Endothelial cell of hepatic sinusoid (primary cell): Measurements from ENCODE around the gene DIAPH3.

Source experiments
- in situ Hi-C: cut with HindIII; loops from 2 replicates; pipeline ENCODE4 v1.10.0; 2017; ENCODE audit warnings: low sequenced_read_pairs

The DIAPH3 gene

GRCh38 chr13:59738921-59739320 lies 424.8 kb downstream of the DIAPH3 start:
- in situ Hi-C loops = no loop called here

DNA sequence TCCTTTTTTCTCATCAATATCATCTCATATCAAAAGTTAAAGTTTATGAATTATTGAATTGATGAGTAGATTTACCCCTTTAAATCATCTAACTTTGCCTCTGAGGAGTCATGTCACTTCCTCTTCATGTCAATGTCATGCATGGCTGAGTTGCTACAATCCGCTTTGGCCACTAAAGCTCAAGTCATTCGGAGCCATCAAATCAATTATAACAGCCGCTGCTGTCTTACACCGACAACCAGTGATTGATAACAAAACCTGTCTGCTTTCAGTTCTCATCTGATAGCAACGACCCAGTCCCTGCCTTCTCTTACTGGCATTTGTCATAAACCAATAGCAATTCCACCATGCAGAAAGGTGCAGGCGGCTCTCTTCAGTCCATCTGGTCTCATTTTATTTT lies 429.3 kb downstream of the DIAPH3 start:
- in situ Hi-C loops = no loop called here

- in situ Hi-C loops = no loop called here
Measured at GRCh38 chr13:59733744-59734143, 430.0 kb downstream of the DIAPH3 start.

GRCh38 chr13:59730026-59730425 lies 433.7 kb downstream of the DIAPH3 start:
- in situ Hi-C loops = no loop called here

- in situ Hi-C loops = no loop called here
Measured at GRCh38 chr13:59728896-59729545, 434.7 kb downstream of the DIAPH3 start.

DNA sequence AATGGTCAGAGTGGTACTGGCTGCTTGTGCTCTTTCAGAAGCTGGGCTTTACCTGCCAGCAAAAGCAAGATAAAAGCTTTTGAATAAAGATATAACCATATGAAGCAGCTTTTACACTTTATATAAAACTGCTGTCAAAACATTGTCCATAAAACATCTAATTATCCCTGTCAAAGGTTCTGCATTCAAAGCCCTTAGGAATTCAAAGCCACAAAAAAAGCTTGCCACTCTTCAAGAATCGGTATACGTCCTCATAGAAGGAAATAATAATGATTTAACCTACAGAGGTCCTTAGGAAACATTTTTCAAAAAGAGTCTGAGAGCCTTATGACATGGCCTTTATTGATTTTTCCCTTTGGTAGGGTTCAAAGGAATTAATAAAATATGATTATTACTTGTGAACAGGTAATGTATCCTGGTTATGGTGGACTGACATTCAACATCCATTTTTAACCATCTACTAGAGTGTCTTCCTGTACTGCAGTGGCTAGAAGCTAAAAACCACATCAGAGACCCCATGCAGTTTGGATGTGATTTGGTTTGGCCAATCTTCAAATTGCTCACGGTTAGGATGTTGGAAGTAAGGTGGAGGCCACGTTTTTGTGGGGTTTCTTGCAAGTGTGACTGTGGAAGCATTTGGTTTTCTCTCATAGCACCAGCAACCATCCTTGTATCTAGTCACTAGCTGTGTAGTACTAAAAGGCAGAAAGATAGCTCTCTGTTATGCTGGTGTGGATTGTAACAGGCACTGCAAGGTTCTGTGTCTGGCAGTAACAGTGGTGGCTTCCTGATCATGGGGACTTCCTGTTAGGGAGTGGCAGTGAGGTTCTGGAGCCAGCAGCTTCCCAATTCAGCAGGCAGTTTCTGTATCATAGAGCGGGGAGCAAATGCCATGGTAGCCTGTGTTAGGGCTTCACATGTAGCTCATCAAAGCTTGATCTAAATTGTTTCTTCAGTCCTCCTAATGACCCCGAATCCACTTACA lies 441.5 kb downstream of the DIAPH3 start:
- in situ Hi-C loops = no loop called here

- in situ Hi-C loops = no loop called here
Measured at GRCh38 chr13:59715611-59716010, 448.1 kb downstream of the DIAPH3 start.

DNA sequence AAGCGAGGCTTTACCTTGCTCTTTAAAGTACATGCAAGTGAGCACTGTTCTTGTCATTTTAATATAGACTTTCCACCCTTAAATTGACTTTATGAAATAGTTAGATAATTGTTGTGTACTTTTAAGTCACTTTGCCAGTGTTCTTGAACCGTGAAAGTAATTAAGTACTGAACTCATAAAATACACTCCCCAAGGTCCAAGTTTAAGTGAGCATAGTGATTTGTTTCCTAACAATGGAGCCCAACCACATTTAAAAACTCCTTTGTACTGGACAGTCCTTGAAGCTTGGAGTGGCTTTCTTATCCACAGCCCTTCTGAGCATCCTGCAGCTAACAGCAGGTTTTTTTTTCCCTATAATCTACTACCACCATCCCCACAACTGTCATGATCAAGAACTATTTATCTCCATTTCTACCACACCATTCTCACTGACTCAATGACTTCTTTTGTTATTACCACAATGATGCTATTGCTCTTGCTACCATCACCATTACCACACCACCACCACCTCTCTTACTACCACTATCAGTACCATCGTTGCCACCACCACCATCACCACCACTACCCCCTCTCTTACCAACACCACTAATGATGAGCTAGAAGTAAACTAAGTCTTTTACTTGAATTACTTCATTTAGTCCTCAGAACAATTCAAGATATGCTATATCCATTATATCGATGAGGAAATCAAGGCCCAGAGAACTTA lies 452.6 kb downstream of the DIAPH3 start:
- in situ Hi-C loops = no loop called here

- in situ Hi-C loops = no loop called here
Measured at GRCh38 chr13:59710416-59710815, 453.3 kb downstream of the DIAPH3 start.

DNA sequence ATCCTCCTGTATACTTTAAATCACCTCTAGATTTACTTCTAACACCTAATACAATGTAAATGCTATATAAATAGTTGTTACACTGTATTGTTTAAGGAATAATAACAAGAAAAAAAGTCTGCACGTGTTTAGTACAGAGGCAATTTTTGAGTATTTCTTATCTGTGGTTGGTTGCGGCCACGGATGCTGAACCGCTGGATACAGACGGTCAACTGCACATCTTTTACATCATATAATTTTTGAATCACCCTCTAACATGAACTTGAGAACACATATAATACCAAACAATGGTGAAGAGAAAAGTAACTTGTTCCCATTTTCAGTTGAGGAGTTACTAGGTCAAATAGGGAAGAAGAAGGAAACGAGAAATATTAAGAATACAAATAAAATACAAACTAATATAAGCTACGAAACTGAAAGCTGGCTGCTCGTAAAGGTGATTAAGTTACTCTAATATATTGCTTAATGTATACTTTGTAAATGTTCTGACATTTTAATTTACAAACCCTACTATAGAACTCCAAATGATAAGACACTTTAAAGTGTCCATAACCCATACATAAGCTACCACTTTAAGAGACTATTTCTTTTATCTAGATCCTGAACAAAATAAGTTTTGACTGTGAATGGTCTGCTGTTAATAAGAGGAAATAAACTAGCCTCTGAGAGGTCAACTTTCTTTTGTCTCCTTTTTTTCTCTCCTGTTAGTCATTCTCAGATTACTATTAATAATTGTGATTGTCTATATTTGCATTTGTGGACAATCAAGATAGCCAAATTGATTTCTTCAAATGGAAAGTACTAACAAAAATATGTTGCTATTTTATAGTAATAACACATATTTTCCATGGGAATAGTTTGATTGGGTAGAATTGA lies 457.4 kb downstream of the DIAPH3 start:
- in situ Hi-C loops = no loop called here

DNA sequence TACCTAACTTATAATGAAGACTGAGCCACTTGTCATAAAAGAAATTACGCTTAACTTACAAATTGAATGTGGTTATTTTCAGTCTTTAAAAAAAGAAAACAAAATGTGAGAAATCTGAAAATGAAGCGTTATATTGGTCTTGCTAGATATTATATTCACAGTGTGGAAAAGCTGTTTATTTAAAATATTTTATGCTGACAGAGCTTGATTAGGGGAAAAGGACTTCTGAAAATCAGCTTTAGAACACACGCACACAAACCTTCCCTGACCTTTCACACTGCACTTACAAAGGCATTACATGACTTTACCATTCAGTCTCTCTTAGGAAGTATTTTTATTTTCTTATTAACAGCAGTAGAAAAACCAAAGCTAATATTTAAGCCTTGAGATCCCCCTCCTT lies 461.5 kb downstream of the DIAPH3 start:
- in situ Hi-C loops = no loop called here

GRCh38 chr13:59701261-59701660 lies 462.5 kb downstream of the DIAPH3 start:
- in situ Hi-C loops = no loop called here

- in situ Hi-C loops = no loop called here
Measured at GRCh38 chr13:59700281-59700680, 463.4 kb downstream of the DIAPH3 start.

DNA sequence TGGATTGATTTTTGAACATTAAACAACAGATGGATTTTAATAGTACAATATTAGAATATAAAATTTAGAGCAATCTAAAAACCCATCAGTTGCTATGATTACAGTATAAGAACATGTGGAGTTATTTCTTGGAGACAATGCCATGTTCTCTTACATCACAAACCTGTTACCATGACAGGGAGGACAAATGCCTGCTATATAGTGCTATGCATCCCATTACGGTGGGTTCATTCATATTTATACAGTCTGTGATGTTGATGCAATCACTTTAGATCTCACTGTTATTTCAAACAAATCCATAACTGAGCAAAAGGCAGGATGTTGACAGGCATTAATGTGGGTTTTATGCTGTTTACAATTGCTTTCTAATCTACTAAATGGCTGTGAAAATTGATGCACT lies 467.5 kb downstream of the DIAPH3 start:
- in situ Hi-C loops = no loop called here

DNA sequence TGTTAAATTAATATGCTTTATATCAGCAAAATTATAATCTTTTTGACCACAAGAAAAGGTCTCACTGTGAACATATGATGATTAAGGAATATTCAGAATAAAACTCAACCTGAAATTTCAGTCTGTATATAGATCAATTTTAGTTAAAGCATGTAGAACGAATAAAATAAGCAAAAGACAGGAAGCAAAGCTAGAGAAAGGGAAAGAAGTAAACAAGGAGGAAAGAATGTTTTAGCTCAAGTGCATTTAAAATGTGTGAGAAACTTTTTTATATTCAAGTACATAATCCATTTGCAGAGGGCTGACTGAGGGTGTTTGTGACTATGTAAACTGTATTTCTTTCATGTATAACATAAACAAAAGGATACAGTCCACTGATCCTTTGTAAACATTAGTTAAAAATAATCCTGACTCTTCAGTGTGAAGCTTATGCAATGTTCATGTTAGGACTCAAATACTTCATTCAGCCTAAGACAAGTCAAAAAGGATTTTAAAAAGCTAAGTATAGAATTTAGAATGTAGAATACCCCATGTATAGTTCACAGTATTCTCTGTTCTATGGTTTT lies 472.1 kb downstream of the DIAPH3 start:
- in situ Hi-C loops = no loop called here

DNA sequence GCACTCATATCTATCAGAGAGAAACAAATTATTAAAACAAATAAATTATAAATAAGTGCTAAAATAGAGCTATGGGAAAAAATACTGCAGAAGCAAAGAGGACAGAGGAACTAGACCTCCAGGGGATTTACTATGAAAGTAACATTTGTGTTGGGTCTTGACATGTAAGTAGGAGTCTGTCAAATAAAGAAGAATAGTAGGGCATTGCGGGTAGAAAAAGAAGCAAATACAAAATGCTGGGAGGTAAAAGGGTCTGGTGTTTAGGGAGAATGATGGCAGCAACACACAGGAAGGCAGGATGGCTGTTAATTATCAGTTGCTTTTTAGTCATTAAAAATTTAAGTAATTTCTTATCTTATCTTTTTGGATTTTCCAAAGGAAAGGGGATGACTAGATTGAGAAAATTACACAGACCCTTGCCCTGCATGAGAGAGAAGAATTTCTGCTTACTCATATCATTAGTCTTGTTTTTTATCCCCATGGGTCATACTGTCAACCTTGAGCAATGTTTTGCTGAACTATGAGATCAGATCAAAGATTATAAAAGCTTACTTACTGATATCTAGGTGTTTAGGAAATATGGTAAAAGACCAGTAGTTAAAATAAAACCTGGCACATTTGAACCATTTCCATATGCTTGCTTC lies 472.7 kb downstream of the DIAPH3 start:
- in situ Hi-C loops = no loop called here

DNA sequence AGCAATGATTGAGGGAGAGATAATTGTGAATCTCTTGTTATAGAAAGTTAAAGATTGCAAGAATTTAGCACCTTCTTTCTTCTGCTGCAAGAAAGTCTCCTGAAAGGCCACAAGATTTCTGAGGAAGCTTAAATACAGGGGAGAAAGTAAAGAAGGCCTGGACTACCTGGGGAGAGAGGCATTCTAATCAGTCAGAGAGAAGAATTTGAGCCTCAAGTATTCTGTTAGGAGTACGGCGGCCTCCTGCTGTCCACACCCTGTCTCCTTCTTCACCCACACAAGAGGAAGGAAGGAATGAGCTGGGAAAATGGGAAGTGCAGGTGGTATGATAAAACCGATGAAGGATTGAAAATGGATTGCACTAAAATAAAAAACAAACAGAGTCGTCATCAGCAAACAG lies 474.7 kb downstream of the DIAPH3 start:
- in situ Hi-C loops = no loop called here

DNA sequence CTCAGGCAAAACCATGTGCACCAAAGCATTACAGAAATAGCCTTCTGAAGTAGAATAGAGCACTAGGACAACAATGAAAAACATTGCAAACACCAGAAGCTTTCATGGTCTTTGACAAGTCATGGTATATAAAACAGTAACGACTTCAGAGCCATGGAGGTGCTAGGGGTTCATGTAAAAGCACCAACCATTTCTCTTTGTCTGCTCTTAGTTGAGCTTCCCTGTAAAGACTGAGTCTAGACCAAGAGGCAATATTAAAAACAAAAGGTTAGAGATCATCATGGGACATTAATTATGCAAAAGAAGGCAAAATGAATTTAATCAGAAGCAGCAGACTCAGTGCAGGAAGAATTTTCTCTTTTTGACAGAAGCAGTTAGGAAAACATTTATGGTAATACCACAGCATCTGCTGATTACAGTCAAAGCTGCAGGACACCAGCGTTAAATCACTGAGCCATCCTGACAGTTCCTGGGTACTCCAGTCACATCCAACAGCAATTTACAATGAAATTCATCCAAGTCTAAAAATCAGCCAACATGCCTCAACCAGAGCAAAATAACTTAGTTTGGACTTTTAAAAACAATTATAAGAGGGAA lies 476.8 kb downstream of the DIAPH3 start:
- in situ Hi-C loops = no loop called here

DNA sequence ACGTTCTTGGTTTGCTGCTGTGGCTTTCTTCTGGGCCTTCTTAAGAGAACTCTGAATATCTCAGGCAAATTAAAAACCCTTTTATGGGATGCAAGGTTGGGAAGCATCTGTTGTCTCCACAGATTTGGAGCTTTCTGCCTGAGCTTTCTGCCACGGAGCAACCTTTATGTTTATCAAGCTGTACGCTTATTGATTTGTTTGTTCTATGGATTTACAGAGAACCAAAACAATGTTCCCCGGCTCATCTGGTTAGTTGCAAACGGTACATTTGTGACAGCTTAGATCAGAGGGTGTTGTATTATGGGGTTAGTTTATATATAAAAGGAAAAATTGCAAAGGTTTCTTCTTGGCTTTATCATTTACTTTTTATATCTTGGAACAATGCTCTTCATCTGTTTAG lies 479.6 kb downstream of the DIAPH3 start:
- in situ Hi-C loops = no loop called here
